OCI-LY1 (cell line): ENCODE data around the gene ACTR2.

Experiments
- EZH2 ChIP-seq: fragments of 200-600 bp; sonication (generic), shearing (Covaris generic); IDR thresholded peaks from 2 replicates; pipeline ENCODE4 v1.8.0; 2017; ENCODE audit warnings: borderline replicate concordance, mixed run types, mild to moderate bottlenecking, antibody characterized with exemption, low read length, moderate library complexity, mixed read lengths
- TF ChIP-seq, protein P1 (sequence below): fragments of 200-600 bp; sonication (generic), shearing (Covaris generic); IDR thresholded peaks from 2 replicates; pipeline ENCODE4 v1.5.1; 2017; ENCODE audit warnings: mild to moderate bottlenecking, antibody characterized with exemption, low read length, moderate library complexity, mixed read lengths

DNA sequence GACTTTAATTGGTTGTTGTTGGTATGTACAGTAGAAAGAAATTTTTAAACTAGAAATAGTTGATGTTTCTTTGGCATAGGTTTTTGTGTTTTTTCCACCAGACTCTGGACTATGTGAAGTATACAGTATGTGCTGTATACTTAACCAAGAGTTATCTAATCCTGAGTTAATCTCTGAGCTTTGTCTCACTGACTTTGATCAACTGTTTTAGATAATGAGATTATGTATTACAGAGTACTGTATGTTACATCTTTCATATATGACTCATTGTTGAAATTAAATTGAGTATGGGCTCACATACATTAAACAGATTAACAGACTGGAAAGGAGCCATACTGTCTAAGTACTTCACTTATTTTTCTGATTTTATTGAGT, 38.0 kb downstream of the ACTR2 start:
- TF ChIP-seq, protein P1, sequence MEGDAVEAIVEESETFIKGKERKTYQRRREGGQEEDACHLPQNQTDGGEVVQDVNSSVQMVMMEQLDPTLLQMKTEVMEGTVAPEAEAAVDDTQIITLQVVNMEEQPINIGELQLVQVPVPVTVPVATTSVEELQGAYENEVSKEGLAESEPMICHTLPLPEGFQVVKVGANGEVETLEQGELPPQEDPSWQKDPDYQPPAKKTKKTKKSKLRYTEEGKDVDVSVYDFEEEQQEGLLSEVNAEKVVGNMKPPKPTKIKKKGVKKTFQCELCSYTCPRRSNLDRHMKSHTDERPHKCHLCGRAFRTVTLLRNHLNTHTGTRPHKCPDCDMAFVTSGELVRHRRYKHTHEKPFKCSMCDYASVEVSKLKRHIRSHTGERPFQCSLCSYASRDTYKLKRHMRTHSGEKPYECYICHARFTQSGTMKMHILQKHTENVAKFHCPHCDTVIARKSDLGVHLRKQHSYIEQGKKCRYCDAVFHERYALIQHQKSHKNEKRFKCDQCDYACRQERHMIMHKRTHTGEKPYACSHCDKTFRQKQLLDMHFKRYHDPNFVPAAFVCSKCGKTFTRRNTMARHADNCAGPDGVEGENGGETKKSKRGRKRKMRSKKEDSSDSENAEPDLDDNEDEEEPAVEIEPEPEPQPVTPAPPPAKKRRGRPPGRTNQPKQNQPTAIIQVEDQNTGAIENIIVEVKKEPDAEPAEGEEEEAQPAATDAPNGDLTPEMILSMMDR = no peak
- no peak for TF ChIP-seq EZH2
